Common myeloid progenitor, CD34-positive (primary cell): ENCODE results near the gene PPP1R3C.

ENCODE experiments used
- CTCF ChIA-PET: fragments of 350-600 bp; sonication (Branson Sonifier 250); formaldehyde crosslinking; loops from one replicate; lab custom pipeline; 2021; ENCODE audit warnings: antibody characterized with exemption; lab: Charles Lee
- POLR2A ChIA-PET: fragments of 350-600 bp; sonication (Branson Sonifier 250); formaldehyde crosslinking; loops from one replicate; lab custom pipeline; 2021; ENCODE audit warnings: antibody characterized with exemption; lab: Charles Lee
- DNase-seq, 3 donors: peaks; one replicate each; pipeline versions ENCODE4 v3.0.0 to v3.0.0-alpha.2; 2013
- H3K27ac ChIP-seq, 2 experiments: 1 replicate in 1 of 2; 2 replicates in 1 of 2; pipeline ENCODE4 v1.7.0; 2013; ENCODE audit warnings: inconsistent platforms in 2 of 2, low read length in 2 of 2, mild to moderate bottlenecking in 2 of 2, low read depth in 1 of 2, moderate library complexity in 1 of 2; ENCODE audit not compliant: severe bottlenecking in 2 of 2, insufficient read depth in 1 of 2, poor library complexity in 1 of 2
- H3K27me3 ChIP-seq, 5 experiments: replicated peaks in 2 of 5; 1 replicate in 3 of 5; 2 replicates in 2 of 5; pipeline versions ENCODE4 v1.6.1 to v1.7.0; 2013; ENCODE audit warnings: low read length in 4 of 5, mild to moderate bottlenecking in 2 of 5, moderate library complexity in 2 of 5, inconsistent platforms in 1 of 5; ENCODE audit not compliant: insufficient read depth in 5 of 5, control insufficient read depth in 4 of 5
- H3K36me3 ChIP-seq, 4 experiments: 1 replicate in 2 of 4; 2 replicates in 2 of 4; pipeline versions ENCODE4 v1.6.1 to v1.7.0; 2013; ENCODE audit warnings: low read length in 3 of 4, control low read depth in 1 of 4, mild to moderate bottlenecking in 1 of 4; ENCODE audit not compliant: control insufficient read depth in 4 of 4, insufficient read depth in 4 of 4
- H3K4me1 ChIP-seq, 4 experiments: 1 replicate in 3 of 4; 2 replicates in 1 of 4; pipeline versions ENCODE4 v1.6.1 to v1.7.1; 2013; ENCODE audit warnings: low read length in 3 of 4, mild to moderate bottlenecking in 3 of 4, control low read depth in 1 of 4, inconsistent platforms in 1 of 4, moderate library complexity in 1 of 4; ENCODE audit not compliant: control insufficient read depth in 4 of 4, insufficient read depth in 4 of 4; ENCODE audit errors: control extremely low read depth in 1 of 4
- H3K4me3 ChIP-seq, 7 experiments: 1 replicate in 4 of 7; 2 replicates in 3 of 7; pipeline versions ENCODE4 v1.5.1 to v1.7.0; 2013; ENCODE audit warnings: mild to moderate bottlenecking in 7 of 7, low read length in 6 of 7, moderate library complexity in 6 of 7, inconsistent platforms in 2 of 7, low read depth in 2 of 7, control low read depth in 1 of 7; ENCODE audit not compliant: insufficient read depth in 4 of 7, control insufficient read depth in 1 of 7; ENCODE audit errors: extremely low read depth in 1 of 7
- H3K9me3 ChIP-seq, 5 experiments: 1 replicate in 4 of 5; 2 replicates in 1 of 5; pipeline versions ENCODE4 v1.6.1 to v1.7.1; 2013; ENCODE audit warnings: low read length in 4 of 5, mild to moderate bottlenecking in 2 of 5, inconsistent platforms in 1 of 5, low read depth in 1 of 5, moderate library complexity in 1 of 5; ENCODE audit not compliant: control insufficient read depth in 4 of 5, insufficient read depth in 2 of 5; ENCODE audit errors: control extremely low read depth in 1 of 5
- WGBS: methylation state at CpG from one replicate; pipeline ENCODE4 v1.1.5; 2013; ENCODE audit not compliant: insufficient coverage; 5-methylcytosine and 5-hydroxymethylcytosine counted together

The PPP1R3C gene

DNA sequence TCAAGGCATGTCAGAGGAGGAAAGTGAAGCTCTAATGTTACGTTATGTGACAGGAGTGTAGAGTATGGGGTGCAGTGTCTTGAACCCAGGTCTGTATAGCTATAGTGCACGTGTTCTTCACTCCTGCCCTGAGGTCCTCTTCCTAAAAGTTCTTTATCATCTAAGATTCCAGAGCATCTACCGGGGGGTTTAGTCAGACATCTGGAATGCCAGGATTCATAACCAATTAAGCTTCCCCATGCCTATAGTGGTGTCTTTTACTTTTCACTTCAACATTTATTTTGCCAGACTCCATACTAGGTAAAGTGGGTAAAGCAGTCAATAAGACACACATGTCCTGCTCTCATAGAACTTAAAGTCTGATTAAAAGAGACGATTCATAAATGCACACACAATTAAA, 22.4 kb downstream of the PPP1R3C start:
- WGBS: 86% methylated on average over 2 of the region's 4 CpGs
- Histone ChIP-seq H3K27me3 (peaks cover 0 to 1% (median 0%) of the 10 kb centered on the region in 5 experiments), H3K4me3 (no peak overlapping the region), H3K4me1 (no peaks in the 10 kb centered on the region), H3K27ac (no peak overlapping the region), H3K9me3 (peaks cover 0 to 10% (median 5%) of the 10 kb centered on the region in 5 experiments), H3K36me3 (no peaks in the 10 kb centered on the region)
- ChIA-PET CTCF (interaction anchor here (0.8 kb wide), 1 partner anchor 11 kb away, joined by 3 read pairs; no protein-coding TSS in a partner anchor), POLR2A (no interaction called here)
- no peak for DNase-seq

- Histone ChIP-seq H3K4me1 (no peaks in the 10 kb centered on the region), H3K27me3 (peaks cover 0 to 1% (median 0%) of the 10 kb centered on the region in 5 experiments), H3K4me3 (no peak overlapping the region), H3K36me3 (no peaks in the 10 kb centered on the region), H3K27ac (peak overlapping the region in 1 of 2 experiments; percentile 55), H3K9me3 (peaks cover 0 to 13% (median 5%) of the 10 kb centered on the region in 5 experiments)
- DNase-seq: no peak
- CTCF ChIA-PET: no interaction called here
- POLR2A ChIA-PET: no interaction called here
- 74% methylated on average over 5 of the region's 5 CpGs for WGBS
These were observed 25.0 kb downstream of the PPP1R3C start for GRCh38 chr10:91607646-91608403.

- Histone ChIP-seq H3K4me1 (no peaks in the 10 kb centered on the region), H3K36me3 (no peaks in the 10 kb centered on the region)
- CTCF ChIA-PET: interaction anchor here (1.4 kb wide), 1 partner anchor 12 kb away, joined by 3 read pairs; no protein-coding TSS in a partner anchor
These were observed 26.9 kb downstream of the PPP1R3C start for GRCh38 chr10:91605968-91606367.

GRCh38 chr10:91604553-91605534, 28.0 kb downstream of the PPP1R3C start:
- H3K27ac ChIP-seq: no peak overlapping the region
- peaks cover 0 to 13% (median 5%) of the 10 kb centered on the region in 5 experiments for H3K9me3 ChIP-seq
- peaks cover 0 to 1% (median 0%) of the 10 kb centered on the region in 5 experiments for H3K27me3 ChIP-seq
- CTCF ChIA-PET: interaction anchor here (1.4 kb wide), 1 partner anchor 11 kb away, joined by 3 read pairs; no protein-coding TSS in a partner anchor
- no peak for DNase-seq
- WGBS: 82% methylated on average over 3 of the region's 3 CpGs
- POLR2A ChIA-PET: no interaction called here
- H3K4me1 ChIP-seq: no peaks in the 10 kb centered on the region
- H3K4me3 ChIP-seq: no peak overlapping the region
- H3K36me3 ChIP-seq: no peaks in the 10 kb centered on the region

More at GRCh38 chr10:91605968-91606367, 26.9 kb downstream of the PPP1R3C start:
- no peak overlapping the region for H3K27ac ChIP-seq
- no peak for DNase-seq
- POLR2A ChIA-PET: no interaction called here
- no peak overlapping the region for H3K4me3 ChIP-seq
- peaks cover 0 to 1% (median 0%) of the 10 kb centered on the region in 5 experiments for H3K27me3 ChIP-seq
- H3K9me3 ChIP-seq: peaks cover 0 to 13% (median 5%) of the 10 kb centered on the region in 5 experiments

DNA sequence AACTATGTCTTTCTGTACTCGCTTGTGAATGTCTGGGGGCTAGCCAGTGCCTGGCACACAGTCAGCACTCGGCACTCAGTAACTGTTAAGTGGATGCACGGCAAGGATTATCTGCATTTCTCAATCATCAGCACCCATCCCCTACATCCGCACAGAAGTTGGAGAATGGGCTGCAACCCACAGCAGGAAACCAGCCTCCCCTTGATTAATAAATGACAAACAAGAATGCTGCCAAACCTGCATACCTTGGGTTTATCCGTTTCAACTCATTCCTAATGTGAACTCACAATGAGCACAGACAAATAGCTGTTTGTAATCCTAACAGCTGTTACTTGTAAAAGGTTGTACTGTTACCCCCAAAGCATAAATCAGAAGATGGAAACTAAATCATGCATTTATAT, 28.9 kb downstream of the PPP1R3C start:
- Histone ChIP-seq H3K4me3 (no peak overlapping the region), H3K4me1 (no peaks in the 10 kb centered on the region), H3K27me3 (peaks cover 0 to 1% (median 0%) of the 10 kb centered on the region in 5 experiments), H3K36me3 (no peaks in the 10 kb centered on the region), H3K27ac (no peak overlapping the region), H3K9me3 (peaks cover 0 to 13% (median 5%) of the 10 kb centered on the region in 5 experiments)
- ChIA-PET POLR2A (no interaction called here), CTCF (no interaction called here)
- no peak for DNase-seq
- 89% methylated on average over 4 of the region's 5 CpGs for WGBS

- ChIA-PET CTCF (interaction anchor here (1.5 kb wide), 1 partner anchor 11 kb away, joined by 3 read pairs; no protein-coding TSS in a partner anchor), POLR2A (no interaction called here)
- Histone ChIP-seq H3K4me1 (no peaks in the 10 kb centered on the region), H3K4me3 (no peak overlapping the region), H3K9me3 (peaks cover 0 to 13% (median 5%) of the 10 kb centered on the region in 5 experiments), H3K27ac (no peak overlapping the region), H3K27me3 (peaks cover 0 to 1% (median 0%) of the 10 kb centered on the region in 5 experiments), H3K36me3 (no peaks in the 10 kb centered on the region)
- DNase-seq: no peak
- 88% methylated on average over 4 of the region's 4 CpGs for WGBS
These were observed 29.9 kb downstream of the PPP1R3C start for GRCh38 chr10:91602868-91603568.
